Endometrium (tissue), 2 donors: ENCODE results near the gene INPP5J.
"Not testable (repeated sequence)": the region's sequence is repeated elsewhere in the genome, so short reads cannot be mapped to it uniquely, and the experiment has no call there.

Experiments used
- FAIRE-seq: peaks from 2 replicates; lab custom pipeline; 2012; peaks lifted over from hg19 to GRCh38; lab: Jason Lieb, UNC
- donor health status: control.
- donor health status: control.

The INPP5J gene

GRCh38 chr22:31102441-31103081 lies 20.2 kb upstream of the INPP5J start:
- FAIRE-seq: no peak

GRCh38 chr22:31103111-31103510 lies 19.7 kb upstream of the INPP5J start:
- no peak for FAIRE-seq

- no peak for FAIRE-seq
Observed at GRCh38 chr22:31103899-31104694, 18.7 kb upstream of the INPP5J start.

- FAIRE-seq: no peak
Observed at GRCh38 chr22:31104869-31105268, 17.9 kb upstream of the INPP5J start.

- FAIRE-seq: no peak
Observed at GRCh38 chr22:31105282-31105929, 17.4 kb upstream of the INPP5J start.

DNA sequence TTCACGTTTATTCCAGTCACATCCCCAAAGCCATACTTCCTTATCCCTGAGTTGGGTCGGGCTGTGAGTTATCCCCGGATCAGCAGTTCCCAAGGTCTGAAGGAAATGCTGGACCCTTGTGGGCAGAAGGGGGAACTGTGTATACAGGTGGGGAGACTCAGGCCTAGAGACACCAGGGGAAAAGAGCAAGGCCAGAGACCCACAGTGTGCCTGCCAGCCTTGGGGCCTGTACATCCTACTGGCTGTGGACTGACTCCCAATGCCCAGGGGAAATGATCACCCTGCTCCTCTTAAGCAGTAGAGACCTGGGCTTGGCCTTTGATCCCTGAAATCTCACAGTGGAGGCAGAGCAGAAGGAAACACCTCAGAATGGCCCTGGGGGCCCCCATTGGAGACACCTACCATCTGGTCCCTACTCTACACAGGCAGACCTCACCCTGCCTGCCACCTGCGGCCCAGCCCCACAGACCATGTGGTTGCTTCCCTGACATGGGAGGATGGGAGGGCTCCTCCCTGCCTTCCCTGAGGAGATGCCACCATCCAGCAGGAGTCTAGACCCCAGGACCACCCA lies 16.7 kb upstream of the INPP5J start:
- FAIRE-seq: no peak

DNA sequence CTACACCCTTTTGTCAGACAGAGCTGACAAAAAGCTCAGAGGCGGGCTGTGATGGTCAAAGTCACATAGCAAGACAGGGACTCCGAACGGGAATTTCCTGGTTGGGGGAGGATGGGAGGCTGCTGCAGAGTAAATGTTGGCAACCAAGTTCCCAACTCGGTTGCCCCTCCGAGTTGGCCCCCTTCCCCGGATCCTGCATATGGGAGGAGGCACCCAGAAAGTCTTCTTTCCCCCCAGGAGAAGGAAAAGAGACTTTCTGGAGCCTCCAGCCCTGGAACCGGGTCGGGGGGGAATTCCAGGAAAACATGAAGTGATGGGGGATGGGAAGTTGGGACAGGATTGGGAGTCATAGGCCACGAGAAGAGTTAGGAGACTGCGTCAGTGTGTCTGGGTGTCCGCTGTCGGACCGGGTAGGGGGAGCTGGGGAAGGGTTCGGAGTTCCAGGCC lies 16.0 kb upstream of the INPP5J start:
- no peak for FAIRE-seq

DNA sequence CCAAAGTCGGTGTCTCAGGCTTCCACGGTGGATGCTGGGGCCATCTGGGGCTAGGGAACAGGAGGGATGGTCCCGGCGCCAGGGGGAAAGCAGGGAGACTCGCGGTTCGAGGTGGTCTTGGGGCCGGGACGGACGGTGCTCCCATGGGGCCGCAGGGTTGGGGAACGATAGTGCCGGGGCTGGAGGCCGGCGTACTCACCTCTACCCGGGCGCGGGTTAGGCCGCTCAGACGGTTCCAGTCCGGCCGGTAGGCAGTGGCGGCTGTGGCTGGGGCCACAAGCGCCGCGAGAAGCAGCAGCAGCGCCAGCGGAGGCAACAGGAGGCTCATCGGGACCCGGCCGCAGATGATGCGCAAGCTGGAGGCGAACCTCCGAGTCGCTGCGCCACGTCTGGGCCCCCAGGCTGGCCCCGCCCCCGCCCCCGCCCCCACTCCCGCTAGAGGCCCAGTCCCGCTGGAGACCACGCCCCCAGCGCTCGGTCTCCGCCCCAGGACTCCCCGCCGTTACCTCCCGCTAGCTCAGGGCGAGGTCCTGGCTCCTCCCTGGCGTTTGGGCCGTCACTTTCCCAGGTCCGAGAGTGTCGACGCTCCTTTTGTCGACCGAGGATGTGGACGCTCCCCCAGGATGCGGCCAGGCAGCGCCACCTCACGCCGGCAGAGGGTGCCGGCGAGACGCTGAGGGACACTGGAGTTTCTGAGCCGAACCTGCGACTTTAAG lies 15.4 kb upstream of the INPP5J start, which contains the start of gene SELENOM:
TSS of gene SELENOM (minus strand) at position 391 of the 716 bp plus-strand sequence. CDS start at position 328, 63 bp downstream.
- peak; percentile 97 for FAIRE-seq

DNA sequence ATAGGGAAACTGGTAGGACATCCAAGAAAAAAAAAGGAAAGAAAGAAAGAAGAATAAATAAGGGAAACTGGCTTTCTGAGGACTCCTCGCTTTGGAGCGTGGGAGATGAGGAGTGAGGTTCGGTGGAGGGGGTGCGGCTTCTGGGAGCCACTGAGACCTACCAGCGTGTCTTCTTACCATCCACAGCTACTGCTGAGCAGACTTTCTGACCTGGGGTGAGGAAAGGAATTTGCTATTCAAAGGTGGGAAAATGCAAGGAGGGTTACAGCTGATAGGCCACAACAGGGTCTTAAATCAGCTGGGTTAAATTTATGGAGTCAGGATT lies 14.9 kb upstream of the INPP5J start:
- FAIRE-seq: no peak

GRCh38 chr22:31112547-31113091 lies 10.1 kb upstream of the INPP5J start:
- FAIRE-seq: not testable (repeated sequence)

- no peak for FAIRE-seq
Observed at GRCh38 chr22:31118046-31118820, 4.5 kb upstream of the INPP5J start.

GRCh38 chr22:31119026-31119717 lies 3.6 kb upstream of the INPP5J start:
- FAIRE-seq: no peak

DNA sequence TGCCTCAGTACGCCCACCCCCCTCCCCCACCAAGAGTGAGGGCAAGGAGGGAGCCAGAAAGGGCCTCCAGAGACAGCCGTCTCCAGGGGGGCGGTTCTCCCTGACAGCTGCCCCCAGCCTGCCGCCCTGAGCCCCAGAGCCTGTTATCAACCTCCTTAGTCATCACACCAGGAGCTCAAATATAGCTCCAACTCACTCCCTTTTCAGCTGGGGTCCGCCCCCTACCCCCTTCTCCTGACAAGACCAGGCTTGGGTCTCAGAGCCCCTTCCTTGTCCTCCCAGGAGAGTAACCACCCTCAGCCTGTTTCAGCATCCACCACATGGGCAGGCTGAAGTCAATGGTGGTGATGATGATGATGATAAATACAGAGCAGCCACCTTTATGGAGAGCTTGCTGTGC lies 2.5 kb upstream of the INPP5J start:
- FAIRE-seq: no peak

- no peak for FAIRE-seq
Observed at GRCh38 chr22:31120642-31121041, 2.1 kb upstream of the INPP5J start.

DNA sequence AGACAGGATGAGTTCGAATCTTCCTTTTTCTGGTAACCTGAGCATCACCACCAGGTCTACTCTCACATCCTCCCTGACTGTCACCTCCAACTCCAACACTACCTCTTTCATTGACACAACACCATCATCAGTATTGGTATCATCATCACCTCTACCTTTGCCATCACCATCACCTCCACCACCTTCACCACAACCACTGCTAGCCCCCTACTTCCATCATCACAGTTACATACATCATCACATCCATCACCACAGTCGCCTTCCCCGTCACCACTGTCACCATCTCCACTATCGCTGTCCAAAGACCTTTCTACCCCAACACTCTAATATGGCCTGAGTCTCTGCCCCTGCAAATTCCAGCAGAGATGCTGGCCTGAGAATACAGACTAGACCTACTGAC lies 1.4 kb upstream of the INPP5J start:
- no peak for FAIRE-seq

- no peak for FAIRE-seq
Observed at GRCh38 chr22:31122196-31122531, 602 bp upstream of the INPP5J start.

GRCh38 chr22:31123292-31123602 lies 481 bp downstream of the INPP5J start:
- no peak for FAIRE-seq

- FAIRE-seq: no peak
Observed at GRCh38 chr22:31124290-31124689, 1.5 kb downstream of the INPP5J start.

DNA sequence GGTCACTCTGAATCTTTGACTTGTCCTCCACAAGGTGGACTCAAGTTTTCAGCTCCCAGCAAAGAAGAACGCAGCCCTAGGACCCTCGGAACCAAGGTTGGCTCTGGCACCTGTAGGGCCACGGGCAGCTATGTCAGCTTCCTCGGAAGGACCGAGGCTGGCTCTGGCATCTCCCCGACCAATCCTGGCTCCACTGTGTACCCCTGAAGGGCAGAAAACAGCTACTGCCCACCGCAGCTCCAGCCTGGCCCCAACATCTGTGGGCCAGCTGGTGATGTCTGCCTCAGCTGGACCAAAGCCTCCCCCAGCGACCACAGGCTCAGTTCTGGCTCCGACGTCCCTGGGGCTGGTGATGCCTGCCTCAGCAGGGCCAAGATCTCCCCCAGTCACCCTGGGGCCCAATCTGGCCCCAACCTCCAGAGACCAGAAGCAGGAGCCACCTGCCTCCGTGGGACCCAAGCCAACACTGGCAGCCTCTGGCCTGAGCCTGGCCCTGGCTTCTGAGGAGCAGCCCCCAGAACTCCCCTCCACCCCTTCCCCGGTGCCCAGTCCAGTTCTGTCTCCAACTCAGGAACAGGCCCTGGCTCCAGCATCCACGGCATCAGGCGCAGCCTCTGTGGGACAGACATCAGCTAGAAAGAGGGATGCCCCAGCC lies 2.2 kb downstream of the INPP5J start:
- FAIRE-seq: no peak

DNA sequence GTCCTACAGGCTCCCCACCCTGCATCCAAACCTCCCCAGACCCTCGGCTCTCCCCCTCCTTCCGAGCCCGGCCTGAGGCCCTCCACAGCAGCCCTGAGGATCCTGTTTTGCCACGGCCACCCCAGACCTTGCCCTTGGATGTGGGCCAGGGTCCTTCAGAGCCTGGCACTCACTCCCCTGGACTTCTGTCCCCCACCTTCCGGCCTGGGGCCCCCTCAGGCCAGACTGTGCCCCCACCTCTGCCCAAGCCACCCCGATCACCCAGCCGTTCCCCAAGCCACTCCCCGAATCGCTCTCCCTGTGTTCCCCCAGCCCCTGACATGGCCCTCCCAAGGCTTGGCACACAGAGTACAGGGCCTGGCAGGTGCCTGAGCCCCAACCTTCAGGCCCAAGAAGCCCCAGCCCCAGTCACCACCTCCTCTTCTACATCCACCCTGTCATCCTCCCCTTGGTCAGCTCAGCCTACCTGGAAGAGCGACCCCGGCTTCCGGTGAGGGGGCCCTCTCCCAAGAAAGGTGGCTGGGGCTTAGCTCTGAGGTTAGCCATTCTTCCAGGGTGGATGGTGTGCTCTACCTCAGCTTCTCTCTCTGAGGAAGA lies 2.9 kb downstream of the INPP5J start:
- FAIRE-seq: no peak
